ENCODE results near the gene POLD2.
A peak's percentile ranks its signal among the peaks of the same experiment; 100 is the strongest.

POLD2 gene

DNA sequence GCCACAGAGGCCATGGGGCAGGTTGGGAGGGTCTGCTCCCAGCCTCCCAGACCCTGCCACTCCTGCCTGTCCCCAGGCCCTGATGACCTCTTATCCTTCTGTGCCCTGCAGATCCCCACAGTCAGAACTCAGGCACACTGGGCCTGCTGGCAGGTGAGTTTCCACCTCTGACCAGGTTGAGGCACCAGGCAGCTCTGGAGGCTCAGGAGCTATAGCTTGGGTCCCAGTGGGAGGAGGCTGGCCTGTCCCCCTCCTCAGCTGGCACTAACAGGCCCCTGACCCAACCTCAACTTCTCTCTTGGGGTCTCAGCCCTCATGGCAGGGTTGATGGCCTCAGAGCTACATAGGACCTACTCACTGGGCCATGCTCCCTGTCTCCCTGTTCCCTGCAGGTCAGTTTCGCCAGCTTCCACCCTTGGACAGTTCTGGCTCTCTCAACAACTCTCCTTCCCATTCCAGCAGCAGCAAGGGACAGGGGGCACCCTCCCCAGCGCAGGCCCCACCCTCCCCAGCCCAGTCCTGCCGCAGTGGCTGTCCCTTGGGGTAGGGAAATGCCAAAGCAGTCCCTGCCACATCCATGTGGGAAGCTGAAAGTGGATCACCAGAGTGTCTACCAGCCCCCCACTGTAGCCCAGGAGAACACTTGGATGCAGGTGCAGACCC lies 21.9 kb downstream of the POLD2 start:
- DNase-seq = no peak

DNA sequence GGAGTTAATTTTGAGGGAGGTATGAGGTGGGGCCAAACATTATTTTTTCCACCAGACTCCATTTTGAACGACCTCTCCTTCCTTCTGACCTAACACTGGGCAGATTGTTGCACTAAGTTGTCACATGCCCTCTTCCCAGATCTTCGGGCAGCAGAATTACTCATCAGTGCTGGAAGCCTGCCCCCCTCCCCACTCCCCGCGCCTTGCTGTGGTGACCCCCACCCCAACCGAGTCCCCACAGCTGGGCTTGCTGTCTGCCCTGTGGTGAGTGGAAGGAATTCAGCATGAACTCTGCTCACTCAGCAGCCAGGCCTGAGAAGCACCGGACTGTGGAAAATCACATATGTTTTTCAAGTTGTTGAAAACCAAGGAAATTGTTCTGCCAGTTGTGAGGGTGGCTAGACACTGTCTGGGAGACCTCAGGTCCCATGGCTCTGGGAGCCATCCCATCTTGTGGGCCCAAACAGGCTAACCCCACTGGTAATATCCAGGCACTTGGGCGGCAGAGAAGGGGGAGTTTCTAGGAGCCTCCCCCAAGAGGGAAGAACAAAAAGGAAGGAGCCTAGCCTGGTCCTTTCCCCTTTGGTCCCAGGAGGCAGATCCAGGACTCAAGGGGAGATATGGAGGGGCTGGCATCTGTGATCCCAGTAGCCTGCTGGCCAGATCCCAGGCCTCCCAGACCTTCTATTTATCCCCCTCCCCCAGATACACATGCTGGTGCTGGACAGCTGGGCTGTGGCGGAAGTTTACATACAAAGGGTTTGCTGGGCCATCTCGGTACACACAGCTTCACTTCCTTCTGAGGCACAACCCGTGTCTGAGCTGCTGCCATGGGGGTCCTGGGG lies 22.7 kb downstream of the POLD2 start:
- DNase-seq = no peak

DNA sequence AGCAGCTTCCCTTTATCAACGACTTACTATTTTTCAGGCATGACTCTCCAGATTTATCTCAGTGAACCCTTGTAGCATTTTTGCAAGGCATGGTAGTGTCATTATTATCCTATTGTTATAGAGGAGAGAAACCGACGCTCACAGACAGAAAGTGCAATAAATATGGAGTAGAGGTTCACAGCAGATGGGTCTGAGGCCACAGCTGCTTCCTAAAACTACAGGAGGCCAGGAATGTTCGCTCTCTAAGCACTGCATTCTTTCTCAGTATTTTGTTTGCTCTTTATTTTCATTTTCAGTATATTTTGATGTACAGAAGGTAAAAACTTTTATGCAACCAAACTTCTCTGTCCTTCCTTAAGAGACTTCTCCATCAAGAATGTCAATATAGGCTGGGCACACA lies 23.7 kb downstream of the POLD2 start:
- peak in 1 of 3 experiments; percentile 7 for DNase-seq

DNA sequence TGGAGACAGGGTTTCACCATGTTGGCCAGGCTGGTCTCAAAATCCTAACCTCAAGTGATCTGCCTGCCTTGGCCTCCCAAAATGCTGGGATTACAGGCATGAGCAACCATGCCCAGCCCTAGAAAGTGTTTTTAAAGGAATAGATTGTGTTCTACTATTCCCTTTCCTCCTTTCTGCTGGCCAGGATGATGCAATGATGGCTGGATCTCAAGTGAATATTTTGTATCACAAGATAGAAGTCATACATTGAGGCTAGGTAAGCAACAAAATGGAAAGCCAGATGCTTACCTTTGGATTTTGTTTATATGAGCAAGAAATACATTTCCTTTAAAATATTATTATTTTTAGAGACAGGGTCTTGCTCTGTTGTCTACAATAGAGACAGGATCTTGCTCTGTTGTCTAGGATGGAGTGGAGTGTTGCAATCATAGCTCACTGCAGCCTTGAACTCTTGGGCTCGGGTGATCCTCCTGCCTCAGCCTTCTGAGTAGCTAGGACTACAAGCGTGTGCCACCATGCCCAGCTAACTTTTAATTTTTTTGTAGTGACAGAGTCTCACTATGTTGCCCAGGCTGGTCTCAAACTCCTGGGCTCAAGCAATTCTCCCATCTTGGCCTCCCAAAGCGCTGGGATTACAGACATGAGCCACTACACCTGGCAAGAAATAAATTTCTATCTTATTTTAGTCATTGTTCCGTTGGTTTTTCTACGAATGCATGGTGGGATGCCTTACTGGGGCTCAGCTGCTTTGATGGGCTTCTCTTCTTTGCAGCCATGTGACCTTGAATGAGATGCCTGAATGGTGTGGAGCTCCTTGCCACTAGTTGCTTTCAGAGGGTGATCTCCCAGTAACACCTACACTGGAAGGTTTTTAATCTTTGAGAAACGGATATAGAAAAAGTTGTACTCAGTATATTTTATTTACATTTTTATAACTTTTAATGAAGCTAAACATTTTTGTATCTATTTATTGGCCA lies 25.0 kb downstream of the POLD2 start:
- no peak for DNase-seq

DNA sequence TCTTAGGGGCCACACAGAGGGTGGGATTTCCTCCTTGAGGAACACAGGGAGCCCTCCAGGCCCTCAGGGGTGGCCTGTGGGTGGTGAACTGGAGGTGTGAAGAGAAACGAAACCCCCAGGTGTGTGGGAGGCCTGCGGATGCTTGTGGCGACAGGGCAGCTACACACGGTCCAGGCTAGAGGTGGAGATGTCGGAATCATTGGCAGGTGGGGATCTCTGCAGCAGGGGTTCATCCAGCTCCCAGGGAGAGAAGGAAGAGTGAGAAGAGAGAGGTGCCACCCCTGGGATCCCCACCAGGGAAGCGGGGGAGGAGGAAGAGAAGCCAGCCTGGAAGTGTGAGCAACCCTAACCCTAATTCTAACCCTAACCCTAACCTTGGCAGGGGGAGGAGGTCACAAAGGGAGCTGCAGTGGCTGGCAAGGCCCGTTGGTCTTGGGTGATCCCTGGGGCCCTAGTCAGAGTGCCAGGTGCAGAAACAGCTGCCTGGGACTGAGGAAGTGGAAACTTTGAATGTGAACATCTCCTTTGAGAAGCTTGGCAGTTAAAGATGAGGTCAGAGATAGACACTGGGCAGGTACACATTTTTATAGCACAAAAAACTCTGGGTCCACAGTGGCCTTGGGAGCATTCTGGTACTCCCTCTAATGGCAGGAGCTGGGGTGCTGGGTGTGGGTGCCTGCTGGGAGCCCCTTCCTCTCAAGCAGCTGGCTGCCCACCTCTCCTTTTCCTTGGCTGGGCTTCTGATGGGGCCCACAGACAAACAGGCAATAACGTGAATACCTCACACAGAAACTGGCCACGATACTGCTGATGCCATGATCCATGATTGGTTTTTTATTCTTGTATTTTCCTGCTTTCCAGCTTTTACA lies 26.1 kb downstream of the POLD2 start:
- DNase-seq = no peak

DNA sequence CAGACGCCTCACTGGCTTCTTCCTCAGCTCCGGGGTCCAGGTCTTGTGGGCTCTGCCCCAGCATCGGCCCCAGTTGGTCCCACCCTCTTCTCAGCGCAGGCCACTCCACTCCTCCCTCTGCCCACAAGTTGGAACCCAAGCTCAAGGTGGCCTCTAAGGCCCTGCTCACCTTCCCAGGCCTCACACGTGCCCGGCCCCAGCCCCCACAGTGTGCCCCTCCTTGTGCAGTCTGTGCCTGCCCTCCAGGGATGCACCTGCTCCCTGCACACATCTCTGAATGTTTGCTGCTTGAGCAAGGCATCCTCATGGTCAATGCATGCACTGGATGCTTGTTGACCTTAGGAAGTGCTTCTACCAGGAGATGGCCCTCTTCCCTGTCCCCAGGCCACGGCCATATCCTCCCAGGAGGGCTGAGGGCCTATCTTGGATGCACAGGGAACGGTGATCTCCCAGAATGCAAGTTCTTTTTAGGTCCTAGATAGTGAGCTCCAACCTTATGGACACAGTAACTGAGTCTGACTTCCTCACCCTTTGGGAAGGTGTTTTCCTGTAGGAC lies 26.9 kb downstream of the POLD2 start:
- no peak for DNase-seq

DNA sequence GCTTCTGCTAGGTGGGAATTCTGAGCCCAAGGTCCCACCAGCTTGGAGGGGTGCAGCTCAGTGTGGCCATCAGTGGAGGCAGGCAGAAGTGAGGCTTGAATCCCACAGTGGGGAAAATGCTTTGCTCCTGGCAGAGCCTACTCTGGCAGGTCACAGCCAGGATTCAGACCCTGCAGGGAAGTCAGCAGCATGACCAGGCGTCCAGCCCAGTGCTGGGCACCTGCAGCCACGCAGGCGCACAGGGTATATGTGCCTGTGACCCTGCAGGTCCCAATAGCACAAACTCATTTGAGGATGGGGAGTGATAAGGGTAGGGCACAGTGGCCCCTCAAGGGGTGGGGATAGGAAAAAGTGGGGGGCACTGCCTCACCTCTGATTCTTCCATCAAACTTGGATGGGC lies 27.6 kb downstream of the POLD2 start:
- DNase-seq = no peak

DNA sequence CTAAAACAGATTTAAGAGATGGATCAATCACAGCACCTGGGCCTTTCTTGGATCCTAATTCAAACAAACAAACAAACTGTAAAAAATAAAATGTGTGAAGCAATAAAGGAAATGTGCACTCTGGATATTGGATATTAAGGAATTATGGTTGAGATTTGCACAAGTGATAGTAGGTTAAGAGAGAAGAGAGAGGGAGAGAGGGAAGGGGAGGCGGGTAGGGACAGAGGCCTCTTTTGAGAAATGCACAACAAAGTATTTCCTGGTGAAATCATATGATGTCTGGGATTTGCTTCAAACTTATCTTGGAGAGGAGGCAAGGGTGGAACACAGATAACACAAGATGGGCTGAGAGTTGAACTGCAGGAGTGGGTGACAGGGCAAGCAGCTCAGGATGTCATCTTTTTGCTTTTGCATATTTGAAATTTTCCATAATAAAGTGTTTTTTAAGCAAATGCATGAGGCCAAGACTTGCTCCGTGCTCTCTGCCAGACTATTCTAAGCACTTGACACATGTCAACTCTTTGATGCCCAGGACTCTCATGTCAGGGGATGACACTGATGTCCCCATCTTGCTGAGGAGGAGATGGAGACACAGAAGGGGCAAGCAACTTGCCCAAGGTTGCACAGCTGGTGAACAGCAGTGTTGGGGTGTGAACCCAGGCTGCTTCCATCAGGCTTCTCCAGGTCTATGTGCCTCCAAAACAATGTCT lies 28.3 kb downstream of the POLD2 start:
- DNase-seq = no peak

DNA sequence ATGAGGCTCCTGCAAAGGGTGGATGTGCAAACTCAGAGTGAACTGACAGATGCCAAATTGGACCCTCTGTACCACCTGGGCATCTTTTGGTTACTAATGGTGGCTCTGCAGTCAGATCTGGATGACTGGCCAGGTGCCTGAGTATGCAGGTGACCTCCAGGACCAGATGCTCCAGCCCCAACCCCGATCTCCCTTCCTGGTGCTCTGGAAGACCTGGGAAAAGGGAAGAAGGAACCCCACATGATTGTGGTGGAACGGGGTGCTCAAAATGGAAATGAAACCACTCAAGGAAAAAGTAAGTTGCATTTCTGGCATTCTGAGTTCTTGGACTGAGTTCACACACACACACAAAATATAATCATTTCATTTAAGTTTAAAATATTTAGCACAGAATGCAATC lies 29.0 kb downstream of the POLD2 start:
- DNase-seq = no peak

DNA sequence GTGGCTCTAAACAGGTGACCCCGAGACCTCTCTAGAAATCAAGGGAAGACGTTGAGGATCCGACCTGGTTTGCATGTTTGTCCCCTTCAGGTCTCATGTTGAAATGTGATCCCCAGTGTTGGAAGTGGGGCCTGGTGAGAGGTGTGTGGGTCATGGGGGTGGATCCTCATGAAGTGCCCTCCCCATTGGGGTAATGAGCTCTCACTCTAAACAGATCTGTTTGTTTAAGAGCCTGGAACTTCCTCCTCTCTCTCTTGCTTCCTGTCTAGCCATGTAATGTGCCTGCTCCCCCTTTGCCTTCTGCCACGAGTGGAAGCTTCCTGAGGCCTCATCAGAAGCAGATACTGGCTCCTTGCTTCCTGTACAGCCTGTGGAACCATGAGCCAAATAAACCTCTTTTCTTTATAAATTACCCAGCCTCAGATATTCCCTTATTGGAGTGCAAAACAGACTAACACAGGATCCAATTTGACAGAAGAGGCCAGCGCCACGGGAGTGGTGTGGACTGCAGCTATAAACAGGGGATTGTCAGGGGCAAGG lies 30.2 kb downstream of the POLD2 start:
- DNase-seq = no peak

DNA sequence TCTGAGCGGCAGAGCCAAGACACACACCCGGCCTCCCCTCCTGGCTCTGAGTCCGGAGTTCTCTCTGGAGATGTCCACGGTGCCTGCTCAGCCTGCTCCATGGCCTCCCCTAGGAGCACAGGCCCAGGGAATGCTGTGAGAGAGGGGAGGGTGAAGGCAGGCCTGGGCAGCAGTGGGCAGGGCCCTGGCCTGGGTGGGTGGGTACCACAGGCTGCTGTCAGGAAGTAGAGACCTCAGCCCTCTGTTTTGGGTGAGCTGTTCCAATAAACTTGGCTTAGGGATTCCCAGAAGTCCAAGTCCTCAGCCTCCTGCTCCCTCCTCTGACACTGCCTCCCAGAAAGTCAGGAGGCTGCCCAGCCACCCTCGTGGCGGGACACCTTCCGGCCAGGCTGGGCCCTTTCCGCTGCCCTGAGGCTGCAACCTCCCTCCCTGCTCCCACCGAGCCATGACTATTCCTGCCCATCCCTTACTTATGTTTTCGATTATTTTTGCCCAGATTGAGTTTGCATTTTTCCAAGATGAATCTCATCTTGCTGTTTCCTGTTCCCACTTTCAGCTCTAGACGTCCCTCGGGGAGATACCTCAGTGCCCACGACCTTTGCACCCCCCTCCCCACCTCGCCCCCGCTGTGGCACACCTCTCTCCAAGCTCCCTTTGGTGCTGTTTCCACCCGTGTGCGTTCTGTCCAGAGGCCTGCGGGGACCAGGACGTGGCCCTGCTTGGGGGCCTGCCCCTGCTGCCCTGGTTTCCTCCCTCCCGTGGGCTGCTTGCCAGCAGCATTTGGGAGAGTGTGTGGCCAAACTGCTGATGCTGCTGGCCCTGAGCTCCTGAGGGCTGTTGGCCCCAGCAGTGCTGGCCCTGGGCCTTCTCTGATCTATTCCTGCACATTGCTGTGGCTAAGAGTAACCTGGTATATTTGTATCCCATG lies 35.2 kb downstream of the POLD2 start:
- no peak for DNase-seq

DNA sequence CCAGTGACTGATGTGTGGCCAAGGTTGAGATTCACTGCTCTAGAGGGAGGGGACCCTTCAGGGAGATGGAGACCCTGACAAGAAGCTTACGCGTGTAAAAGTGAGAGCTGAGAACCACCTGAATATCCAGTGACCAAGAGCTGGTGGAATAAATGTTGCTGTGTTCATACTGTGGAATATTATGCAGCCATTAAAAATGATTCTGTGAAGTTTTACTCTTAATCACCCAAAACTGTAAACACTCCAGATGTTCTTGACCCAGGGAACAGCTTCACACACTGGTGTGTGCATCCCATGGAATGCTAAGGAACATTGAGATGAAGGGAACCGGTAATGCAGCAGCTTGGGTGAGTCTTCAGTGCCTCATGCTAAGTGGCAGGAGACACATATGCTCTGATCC lies 36.7 kb downstream of the POLD2 start:
- no peak for DNase-seq

DNA sequence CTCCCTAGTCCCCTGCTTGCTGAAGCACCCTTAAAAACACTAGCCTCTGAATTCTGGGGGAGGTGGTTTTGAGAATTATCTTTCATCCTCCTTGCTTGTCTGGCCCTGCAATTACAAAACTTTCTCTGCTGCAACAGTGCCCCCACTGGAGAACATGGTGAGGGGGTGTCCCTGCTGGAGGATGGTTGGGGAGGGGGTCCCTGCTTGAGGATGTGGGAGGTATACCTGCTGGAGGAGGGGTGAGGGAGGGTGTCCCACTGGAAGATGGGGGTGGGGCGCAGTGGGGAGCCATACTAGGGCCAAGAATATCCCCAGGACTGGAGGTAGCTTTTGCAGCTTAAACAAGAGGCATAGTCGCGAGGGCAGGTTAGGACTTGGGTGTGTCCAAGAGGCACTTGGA lies 37.8 kb downstream of the POLD2 start:
- DNase-seq = no peak

DNA sequence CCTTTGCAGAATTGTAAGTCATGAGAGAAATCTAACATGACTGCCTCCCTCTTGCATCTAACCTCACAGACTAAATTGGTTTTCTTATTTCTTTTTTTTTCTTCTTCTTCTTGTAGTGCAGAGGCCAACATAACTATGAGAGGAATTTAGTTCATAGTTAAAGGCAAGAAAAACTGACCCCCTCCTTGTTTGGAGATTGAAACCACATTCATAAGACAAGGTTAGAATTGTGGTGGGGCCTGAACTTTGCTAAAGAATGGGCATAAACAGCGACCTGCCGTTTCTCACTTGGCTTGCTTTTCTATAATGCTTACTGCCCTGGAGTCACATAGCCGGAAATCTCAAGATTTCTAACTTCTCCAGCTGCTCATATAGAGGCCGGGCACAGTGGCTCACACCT lies 38.6 kb downstream of the POLD2 start:
- DNase-seq = no peak

DNA sequence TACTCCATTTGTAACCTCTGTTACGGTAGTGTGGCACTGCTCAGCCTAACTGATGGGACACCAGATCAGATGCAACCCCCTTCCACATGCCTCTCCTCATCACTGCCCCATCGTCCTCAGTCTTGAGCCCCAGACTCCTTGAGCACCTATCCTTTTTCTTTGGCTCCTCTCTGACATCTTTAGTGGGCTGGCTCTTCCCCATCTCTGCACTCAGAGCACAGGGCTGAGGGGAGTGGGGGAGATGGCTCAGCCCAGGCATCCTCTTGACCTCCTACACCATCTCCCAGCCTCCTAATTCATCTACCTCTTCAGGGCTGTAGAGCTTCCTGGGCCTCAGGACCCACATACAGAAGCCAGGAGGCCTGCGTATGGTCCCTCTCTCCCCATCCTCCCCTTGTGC lies 39.6 kb downstream of the POLD2 start:
- no peak for DNase-seq

DNA sequence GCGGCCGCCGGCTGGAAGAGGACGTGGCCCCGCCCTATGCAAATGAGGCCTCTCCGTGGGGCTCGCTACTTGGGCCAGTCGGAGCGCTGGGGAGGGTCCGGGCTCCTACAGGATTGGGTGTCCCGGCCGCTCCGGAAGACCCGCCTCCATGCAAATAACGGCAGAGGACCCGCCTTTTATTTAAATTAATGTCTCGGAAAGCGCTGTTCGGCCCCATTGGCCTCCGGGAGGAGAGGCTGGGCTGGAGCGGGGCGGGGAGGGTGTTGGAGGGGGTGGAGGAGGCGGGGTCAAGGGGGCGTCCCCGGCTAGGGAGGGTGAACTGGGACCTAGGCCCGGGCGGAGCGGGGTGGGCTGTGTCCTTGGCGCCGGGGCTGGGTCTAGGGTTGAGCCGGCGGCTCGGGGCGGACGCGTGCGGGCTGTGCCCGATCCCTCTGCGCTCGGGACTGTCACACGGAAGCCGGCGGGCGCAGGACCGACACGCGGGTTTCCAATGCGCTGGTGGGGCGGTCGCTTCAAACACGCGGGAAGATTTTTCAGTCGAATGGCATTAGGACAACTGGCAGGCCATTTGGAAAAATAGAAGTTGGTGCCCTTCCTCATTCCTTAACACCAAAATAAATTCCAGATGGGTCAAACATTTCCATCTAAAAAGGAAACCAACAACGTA lies 40.7 kb downstream of the POLD2 start:
- peak; percentile 98 to 99 (median 98) for DNase-seq

DNA sequence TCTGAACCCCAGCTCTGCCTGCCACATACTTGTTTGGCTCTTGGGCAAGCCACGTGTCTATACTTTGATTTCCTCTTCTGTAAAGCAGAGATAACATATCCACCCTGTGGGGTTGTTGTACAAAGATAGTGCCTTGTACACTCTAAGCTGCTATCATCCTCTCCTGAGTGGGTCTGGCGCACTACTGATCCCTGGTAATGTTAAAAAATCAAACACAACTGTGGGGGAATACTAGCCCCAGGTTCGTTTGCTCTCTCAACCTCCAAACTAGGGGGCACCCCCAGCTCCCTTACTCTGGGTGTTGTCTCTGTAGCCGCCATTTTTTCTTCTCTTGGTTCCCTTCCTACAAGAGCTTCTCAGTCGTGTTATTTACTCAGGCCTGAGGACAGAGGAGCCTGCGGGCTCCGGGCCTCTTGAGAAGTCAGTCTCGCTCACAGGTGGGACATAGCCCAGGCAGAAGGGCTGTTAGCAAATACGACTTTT lies 42.0 kb downstream of the POLD2 start:
- peak in 1 of 3 experiments; percentile 10 for DNase-seq

DNA sequence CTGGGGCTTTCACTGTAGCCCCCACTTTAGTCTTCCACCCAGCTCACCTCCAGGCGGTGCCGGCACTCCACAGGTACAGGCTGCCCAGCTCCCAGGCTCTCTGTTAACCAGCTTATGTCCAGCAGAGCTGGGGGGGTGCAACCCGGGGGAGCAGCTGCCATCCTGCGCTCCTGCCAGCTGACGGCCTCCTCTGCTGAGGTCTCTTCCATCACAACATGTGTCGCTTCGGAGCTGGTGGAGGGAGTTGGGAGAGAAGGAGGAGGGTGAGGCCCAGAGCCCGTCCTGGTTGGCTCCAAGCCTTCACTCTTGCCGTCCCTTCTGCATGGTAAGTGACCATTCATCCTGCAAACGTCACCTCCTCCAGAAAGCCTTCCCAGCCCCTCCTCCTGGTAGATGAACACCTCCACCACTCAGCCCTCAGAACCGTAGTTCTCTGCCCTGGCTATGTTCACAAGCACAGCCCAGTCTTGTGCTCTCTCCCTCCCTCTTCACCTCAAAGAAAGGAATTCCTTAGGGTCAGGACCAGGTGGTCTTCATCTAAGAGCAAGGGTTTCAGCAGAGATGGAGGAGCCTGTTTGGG lies 42.6 kb downstream of the POLD2 start:
- no peak for DNase-seq

DNA sequence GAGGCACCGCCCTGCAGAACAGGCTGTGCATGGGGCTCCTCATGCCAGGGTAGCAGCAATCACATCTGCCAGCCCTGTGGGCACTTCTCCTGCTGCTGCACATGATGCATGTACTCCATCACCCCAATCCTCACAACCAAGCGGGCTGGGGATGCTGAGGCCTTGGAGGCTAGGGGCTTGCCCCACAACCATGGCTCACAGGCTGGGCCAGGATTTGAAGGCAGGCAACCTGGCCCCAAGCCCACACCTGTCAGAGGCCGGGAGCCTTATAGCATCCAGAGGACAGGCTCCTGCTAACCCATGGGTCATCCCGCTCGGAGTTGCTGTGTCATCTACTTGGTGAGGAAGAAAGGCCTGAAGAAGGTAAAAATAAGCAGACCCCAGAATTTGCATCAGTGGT lies 43.2 kb downstream of the POLD2 start:
- no peak for DNase-seq
